SK-N-SH (cell line): Measurements from ENCODE around the gene CKAP4. TPM values are rescaled to one million over a fixed set of nuclear protein-coding genes. Genes with fewer than 3 reads are reported as not detected.

Source experiments
- CTCF ChIA-PET: fragments of 300-600, 350-600 bp; formaldehyde crosslinking; extraction: SDS; loops from one replicate; lab custom pipeline; 2021; lab: Yijun Ruan, JAX
- POLR2A ChIA-PET: fragments of 350-600 bp; sonication (Branson Sonifier 250); formaldehyde crosslinking; extraction: SDS; loops from one replicate; lab custom pipeline; 2020; ENCODE audit warnings: antibody characterized with exemption, inconsistent platforms; lab: Yijun Ruan, JAX
- DNase-seq: peaks from one replicate; pipeline ENCODE4 v3.0.0; 2012
- H2AFZ ChIP-seq: fragments of 200-600 bp; sonication (generic); 2 replicates; pipeline ENCODE4 v1.8.1; 2016; ENCODE audit warnings: antibody characterized with exemption, mild to moderate bottlenecking, low read depth
- H3F3A ChIP-seq: fragments of 200-600 bp; sonication (generic); replicated peaks from 2 replicates; pipeline ENCODE3; 2016; ENCODE audit warnings: antibody characterized with exemption, mild to moderate bottlenecking; ENCODE audit not compliant: insufficient read depth
- H3K27ac ChIP-seq, 2 experiments: fragments of 200-500 bp in 1 of 2; fragments of 200-600 bp in 1 of 2; sonication (Bioruptor generic) in 1 of 2; sonication (generic), shearing (Covaris generic) in 1 of 2; 2 replicates each; pipeline versions ENCODE4 v1.5.1 to v1.6.1; 2014 to 2016; ENCODE audit warnings: low read depth in 2 of 2, inconsistent platforms in 1 of 2, low read length in 1 of 2, mild to moderate bottlenecking in 1 of 2, mixed read lengths in 1 of 2
- H3K27me3 ChIP-seq: fragments of 200-600 bp; sonication (generic), shearing (Covaris generic); 2 replicates; pipeline ENCODE4 v1.6.1; 2016; ENCODE audit warnings: mixed run types; ENCODE audit not compliant: insufficient read depth
- H3K36me3 ChIP-seq, 2 experiments: fragments of 200-500 bp in 1 of 2; fragments of 200-600 bp in 1 of 2; sonication (Bioruptor generic) in 1 of 2; sonication (generic) in 1 of 2; replicated peaks in 1 of 2; 2 replicates each; pipeline versions ENCODE3 to v1.5.1; 2014 to 2016; ENCODE audit warnings: low read length in 1 of 2, mild to moderate bottlenecking in 1 of 2; ENCODE audit not compliant: insufficient read depth in 2 of 2, control insufficient read depth in 1 of 2
- H3K4me1 ChIP-seq, 2 experiments: fragments of 200-500 bp in 1 of 2; fragments of 200-600 bp in 1 of 2; sonication (Bioruptor generic) in 1 of 2; sonication (generic), shearing (Covaris generic) in 1 of 2; 2 replicates each; pipeline versions ENCODE4 v1.5.1 to v1.6.1; 2014 to 2016; ENCODE audit warnings: low read depth in 1 of 2, low read length in 1 of 2, mixed run types in 1 of 2; ENCODE audit not compliant: insufficient read depth in 2 of 2, control insufficient read depth in 1 of 2
- H3K4me2 ChIP-seq: fragments of 200-600 bp; sonication (generic), shearing (Covaris generic); 2 replicates; pipeline ENCODE4 v1.6.1; 2017; ENCODE audit warnings: mixed run types
- H3K4me3 ChIP-seq, 2 experiments: fragments of 200-500 bp in 1 of 2; fragments of 200-600 bp in 1 of 2; sonication (Bioruptor generic) in 1 of 2; sonication (generic), shearing (Covaris generic) in 1 of 2; 2 replicates each; pipeline versions ENCODE4 v1.5.1 to v1.8.1; 2014 to 2016; ENCODE audit warnings: low read depth in 2 of 2, inconsistent platforms in 1 of 2, low read length in 1 of 2, mild to moderate bottlenecking in 1 of 2, mixed read lengths in 1 of 2, moderate library complexity in 1 of 2
- H3K79me2 ChIP-seq: fragments of 200-600 bp; sonication (generic); 2 replicates; pipeline ENCODE4 v1.8.1; 2017; ENCODE audit warnings: mild to moderate bottlenecking; ENCODE audit not compliant: insufficient read depth
- H3K9ac ChIP-seq: fragments of 200-600 bp; sonication (generic); 2 replicates; pipeline ENCODE4 v1.6.1; 2017; ENCODE audit warnings: mixed run types
- H3K9me2 ChIP-seq: fragments of 200-600 bp; sonication (generic); 2 replicates; pipeline ENCODE4 v1.6.1; 2017; ENCODE audit warnings: mixed run types
- H3K9me3 ChIP-seq: fragments of 200-600 bp; sonication (generic); 2 replicates; pipeline ENCODE4 v1.6.1; 2017; ENCODE audit warnings: mixed run types, mild to moderate bottlenecking, moderate library complexity
- H4K20me1 ChIP-seq: fragments of 200-600 bp; sonication (generic); 2 replicates; pipeline ENCODE4 v1.6.1; 2017; ENCODE audit warnings: mild to moderate bottlenecking, mixed run types; ENCODE audit not compliant: insufficient read depth
- CHD2 ChIP-seq: fragments of 150-350 bp; IDR thresholded peaks from 2 replicates; pipeline ENCODE4 v1.6.1; 2018; ENCODE audit warnings: low read length; ENCODE audit not compliant: partially characterized antibody
- FOSL2 ChIP-seq: IDR thresholded peaks from 2 replicates; pipeline ENCODE4 v1.4.0; 2012; ENCODE audit warnings: low read depth, mild to moderate bottlenecking, moderate library complexity, borderline replicate concordance
- FOXJ3 ChIP-seq: sonication (generic); formaldehyde crosslinking; IDR thresholded peaks from 2 replicates; pipeline ENCODE4 v1.5.1; 2020; ENCODE audit warnings: mild to moderate bottlenecking, missing genetic modification reagents
- GATA2 ChIP-seq: sonication (generic); formaldehyde crosslinking; IDR thresholded peaks from 2 replicates; pipeline ENCODE4 v1.5.0; 2020; ENCODE audit warnings: mild to moderate bottlenecking, missing genetic modification reagents
- JUND ChIP-seq: IDR thresholded peaks from 2 replicates; pipeline ENCODE4 v1.4.0; 2012
- MEF2A ChIP-seq: IDR thresholded peaks from 2 replicates; pipeline ENCODE4 v1.4.0; 2012; ENCODE audit warnings: low read depth, borderline replicate concordance
- NRF1 ChIP-seq: IDR thresholded peaks from 2 replicates; pipeline ENCODE4 v1.6.1; 2012; ENCODE audit warnings: low read depth, mild to moderate bottlenecking, low read length
- RCOR1 ChIP-seq: fragments of 150-350 bp; IDR thresholded peaks from 2 replicates; pipeline ENCODE4 v1.6.1; 2017; ENCODE audit warnings: antibody characterized with exemption, low read length
- REST ChIP-seq: IDR thresholded peaks from 2 replicates; pipeline ENCODE4 v1.6.1; 2012; ENCODE audit warnings: mild to moderate bottlenecking, low read depth, low read length, moderate library complexity
- RFX5 ChIP-seq: IDR thresholded peaks from 2 replicates; pipeline ENCODE4 v1.6.1; 2012; ENCODE audit warnings: mild to moderate bottlenecking, improper control_type of control experiment, low read length
- SIN3A ChIP-seq: IDR thresholded peaks from 2 replicates; pipeline ENCODE4 v1.6.1; 2012; ENCODE audit warnings: low read depth, mild to moderate bottlenecking, low read length, moderate library complexity, borderline replicate concordance
- TAF1 ChIP-seq: IDR thresholded peaks from 2 replicates; pipeline ENCODE4 v1.6.1; 2012; ENCODE audit warnings: low read depth, mild to moderate bottlenecking, low read length, moderate library complexity, borderline replicate concordance
- TEAD4 ChIP-seq: IDR thresholded peaks from 2 replicates; pipeline ENCODE4 v1.4.0; 2012; ENCODE audit warnings: mild to moderate bottlenecking, borderline replicate concordance; ENCODE audit not compliant: insufficient read depth
- USF1 ChIP-seq: IDR thresholded peaks from 2 replicates; pipeline ENCODE4 v1.4.0; 2012; ENCODE audit warnings: low read depth, borderline replicate concordance
- USF2 ChIP-seq: fragments of 150-350 bp; IDR thresholded peaks from 2 replicates; pipeline ENCODE4 v1.6.1; 2017; ENCODE audit warnings: antibody characterized with exemption, low read length, low read depth, borderline replicate concordance
- YY1 ChIP-seq: IDR thresholded peaks from 2 replicates; pipeline ENCODE4 v1.4.0; 2012; ENCODE audit warnings: low read depth, mild to moderate bottlenecking
- WGBS: methylation state at CpG from one replicate; pipeline ENCODE4 v1.1.6; 2017; ENCODE audit warnings: low lambda C conversion rate; 5-methylcytosine and 5-hydroxymethylcytosine counted together
- polyA plus RNA-seq, 3 experiments: library from polyadenylated mRNA; depleted of rRNA; stranded (reverse); fragments of >200 nt; gene quantifications; 2 replicates each; pipeline ENCODE4 v1.2.3, GENCODE V29; 2012

The CKAP4 gene
- polyA plus RNA-seq, 1 of the 3 experiments (the other 2 are of a cell fraction), result 113 TPM

DNA sequence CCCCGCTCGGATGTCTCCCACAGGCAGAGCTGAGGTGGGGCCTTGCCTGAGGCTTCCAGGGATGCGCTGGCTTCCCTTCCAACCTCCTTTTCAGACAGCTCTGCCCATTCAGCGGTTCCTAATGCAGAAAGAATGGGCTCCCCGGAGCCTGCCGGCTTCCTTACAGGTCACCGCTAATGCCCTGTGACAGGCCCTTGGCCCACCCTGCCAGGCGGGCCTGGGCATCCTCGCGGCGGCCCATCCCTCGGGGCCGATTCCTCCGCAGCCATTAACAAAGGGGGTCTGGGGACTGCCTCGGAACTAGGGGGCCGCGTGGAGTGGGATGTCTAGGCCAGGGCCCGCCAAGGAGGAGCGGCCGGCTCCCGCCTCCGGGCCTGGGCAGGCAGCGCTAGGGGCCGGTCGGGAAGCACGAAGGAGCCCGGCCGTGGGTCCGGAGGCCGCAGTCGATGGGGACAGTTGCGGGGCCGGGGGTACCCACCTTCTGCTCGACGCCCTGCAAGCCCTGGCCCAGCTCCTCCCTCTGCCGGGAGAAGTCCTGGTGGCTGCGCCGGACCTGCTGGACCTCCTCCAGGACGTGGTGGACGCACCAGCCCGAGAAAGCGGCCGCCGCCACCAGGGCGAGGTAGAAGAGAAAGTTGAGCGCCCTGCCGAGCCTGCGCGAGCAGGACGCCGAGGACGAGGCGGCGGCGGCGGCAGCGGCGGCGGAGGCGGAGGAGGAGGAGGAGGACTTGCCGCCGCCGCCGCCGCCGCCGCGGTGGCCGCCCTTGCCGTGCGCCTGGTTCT, 738 bp downstream of the CKAP4 start (continued):
- no peak for TF ChIP-seq USF2
- TF ChIP-seq SIN3A, result no peak
- no peak for TF ChIP-seq GATA2 (CRISPR knock-in tag)
- peak; percentile 36; the same call in 1 of the 2 replicates for TF ChIP-seq NRF1
- TF ChIP-seq MEF2A, result no peak
- TF ChIP-seq, all 33 proteins: peak for 3

GRCh38 chr12:106245767-106246166, 2.1 kb downstream of the CKAP4 start:
- Histone ChIP-seq H3K79me2 (peaks cover 65% of the 10 kb centered on the region), H2AFZ (no peak overlapping the region), H3K9me2 (no peaks in the 10 kb centered on the region), H3K9me3 (no peaks in the 10 kb centered on the region), H4K20me1 (peaks cover 51% of the 10 kb centered on the region), H3K4me3 (peak overlapping the region; percentile 10 to 98; a peak in 3 of 4 replicates), H3K27me3 (no peaks in the 10 kb centered on the region), H3K27ac (peak overlapping the region in 1 of 2 experiments; percentile 92; a peak in 2 of 4 replicates), H3K4me1 (peaks cover 14% of the 10 kb centered on the region in 2 experiments; a peak in 3 of 4 replicates), H3K4me2 (peak overlapping the region; percentile 96), H3F3A (peaks cover 13% of the 10 kb centered on the region), H3K36me3 (peaks cover 28 to 29% of the 10 kb centered on the region in 2 experiments), H3K9ac (peak overlapping the region; percentile 99)
- no peak for TF ChIP-seq FOSL2
- no peak for TF ChIP-seq YY1
- TF ChIP-seq FOXJ3 (CRISPR knock-in tag), result no peak
- TF ChIP-seq USF1, result no peak
- no peak for TF ChIP-seq TEAD4
- TF ChIP-seq MEF2A, result no peak
- no peak for TF ChIP-seq TAF1
- no peak for TF ChIP-seq RFX5
- no peak for TF ChIP-seq RCOR1
- no peak for TF ChIP-seq REST
- TF ChIP-seq JUND, result no peak
- TF ChIP-seq CHD2, result no peak
- no peak for TF ChIP-seq SIN3A
- 81% methylated on average over 12 of the region's 12 CpGs for WGBS
- CTCF ChIA-PET, result interaction anchor here (0.7 kb wide), 1 partner anchor 15 kb away, joined by 3 read pairs; no protein-coding TSS in a partner anchor
- POLR2A ChIA-PET, result no interaction called here
- no peak for DNase-seq
